Stimulated activated CD8-positive, alpha-beta memory T cell treated with anti-CD3 and anti-CD28 coated beads, Interleukin-7, amount 100 ng/mL, for 4 hours (primary cell): ENCODE measurements around the gene IQCK.
A peak's percentile ranks its signal among the peaks of the same experiment; 100 is the strongest.
"Not testable (repeated sequence)": the region's sequence is repeated elsewhere in the genome, so short reads cannot be mapped to it uniquely, and the experiment has no call there.

Experiments used
- DNase-seq, 2 donors: peaks; one replicate each; pipeline ENCODE4 v3.0.0-alpha.2; 2020; ENCODE audit warnings: low read depth in 2 of 2

IQCK gene

GRCh38 chr16:19717741-19718623 lies at the start of gene IQCK, which contains the start of gene KNOP1:
Gene IQCK, plus strand, starts transcription at chr16:19718271. Its CDS starts 36 bp downstream, at chr16:19718307.
Gene KNOP1, minus strand, starts transcription at chr16:19718227. Its CDS starts 3,192 bp downstream, at chr16:19715035.
- peak; percentile 81 to 88 for DNase-seq

GRCh38 chr16:19672378-19672777 lies 45.7 kb upstream of the IQCK start:
- DNase-seq, result no peak

GRCh38 chr16:19674485-19674884 lies 43.6 kb upstream of the IQCK start:
- DNase-seq, result no peak

- DNase-seq, result no peak
These were observed 40.7 kb upstream of the IQCK start for GRCh38 chr16:19677402-19677801.

DNA sequence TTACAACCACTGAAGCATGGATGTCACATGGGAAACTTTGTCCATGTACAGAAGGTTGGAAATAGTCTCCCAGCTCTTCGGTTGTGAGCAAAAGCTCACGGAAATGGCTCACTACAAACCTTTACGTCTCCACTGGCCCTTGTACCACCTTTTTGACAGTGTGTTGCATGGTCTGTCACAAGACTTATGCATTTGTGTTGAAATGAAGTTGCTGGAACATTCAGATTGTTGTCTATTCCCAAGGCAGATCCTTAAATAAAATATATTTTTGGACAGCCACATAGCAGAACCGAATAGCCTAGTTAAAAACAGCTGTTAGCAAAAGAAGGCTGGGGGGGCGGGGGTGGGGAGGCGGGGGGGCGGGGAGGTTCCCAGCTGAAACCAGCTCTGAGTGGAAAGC lies 39.3 kb upstream of the IQCK start:
- no peak for DNase-seq

DNA sequence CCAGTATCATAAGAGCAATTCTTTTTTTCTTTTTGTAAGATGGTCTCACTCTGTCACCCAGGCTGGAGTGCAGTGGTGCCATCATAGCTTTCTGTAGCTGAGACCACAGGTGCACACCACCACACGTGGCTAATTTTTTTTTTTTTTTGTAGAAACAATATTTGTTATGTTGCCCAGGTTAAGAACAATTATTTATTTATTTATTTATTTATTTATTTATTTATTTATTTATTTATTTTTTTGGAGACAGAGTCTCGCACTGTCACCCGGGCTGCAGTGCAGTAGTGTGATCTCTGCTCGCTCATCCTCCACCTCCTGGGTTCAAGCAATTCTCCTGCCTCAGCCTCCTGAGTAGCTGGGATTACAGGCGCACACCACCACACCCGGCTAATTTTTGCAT lies 38.8 kb upstream of the IQCK start:
- not testable (repeated sequence) for DNase-seq

DNA sequence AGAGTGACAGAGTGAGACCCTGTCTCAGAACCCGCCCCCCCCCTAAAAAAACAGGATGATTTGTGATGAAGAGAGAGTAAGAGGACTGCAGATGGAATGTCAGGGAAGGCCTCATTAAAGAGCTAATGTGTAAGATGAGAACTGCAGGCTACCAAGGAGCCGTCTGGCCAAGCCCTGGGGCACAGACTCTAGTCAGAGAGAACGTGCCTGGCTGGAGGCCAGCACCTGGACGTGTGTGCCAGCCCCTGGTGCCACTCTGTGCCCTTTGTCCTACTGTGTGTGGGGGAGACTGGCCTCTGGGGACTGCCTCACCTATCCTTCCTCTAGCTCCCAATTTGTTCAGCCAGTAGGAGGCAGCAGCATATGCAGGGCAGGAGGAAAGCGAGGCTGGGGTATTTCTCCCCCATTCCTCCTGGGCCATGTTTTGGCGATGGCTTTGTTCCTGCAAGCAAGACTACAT lies 37.2 kb upstream of the IQCK start:
- DNase-seq, result no peak

DNA sequence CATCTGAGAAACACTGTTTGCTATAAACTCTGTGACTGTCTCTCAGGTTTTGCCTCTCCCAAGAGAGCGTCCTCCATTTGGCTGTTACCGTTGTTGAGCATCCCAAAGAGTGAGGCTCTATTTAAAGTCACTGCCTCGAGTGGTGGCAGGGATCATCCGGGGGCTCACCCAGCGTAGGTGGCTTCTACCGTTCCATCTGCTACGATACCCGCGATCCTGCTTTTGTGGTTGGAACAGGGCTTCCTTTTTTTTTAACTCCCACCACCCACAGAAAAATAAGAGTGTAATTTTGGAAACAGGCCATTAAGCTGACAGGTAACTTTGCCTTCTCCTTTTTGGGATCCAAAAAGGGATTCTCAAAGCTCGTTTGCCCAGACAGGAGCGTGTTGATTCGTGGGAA lies 36.4 kb upstream of the IQCK start:
- DNase-seq, result no peak

- no peak for DNase-seq
These were observed 34.4 kb upstream of the IQCK start for GRCh38 chr16:19683453-19684236.

- DNase-seq, result no peak
These were observed 32.9 kb upstream of the IQCK start for GRCh38 chr16:19685176-19685575.

GRCh38 chr16:19687279-19687678 lies 30.8 kb upstream of the IQCK start:
- no peak for DNase-seq

DNA sequence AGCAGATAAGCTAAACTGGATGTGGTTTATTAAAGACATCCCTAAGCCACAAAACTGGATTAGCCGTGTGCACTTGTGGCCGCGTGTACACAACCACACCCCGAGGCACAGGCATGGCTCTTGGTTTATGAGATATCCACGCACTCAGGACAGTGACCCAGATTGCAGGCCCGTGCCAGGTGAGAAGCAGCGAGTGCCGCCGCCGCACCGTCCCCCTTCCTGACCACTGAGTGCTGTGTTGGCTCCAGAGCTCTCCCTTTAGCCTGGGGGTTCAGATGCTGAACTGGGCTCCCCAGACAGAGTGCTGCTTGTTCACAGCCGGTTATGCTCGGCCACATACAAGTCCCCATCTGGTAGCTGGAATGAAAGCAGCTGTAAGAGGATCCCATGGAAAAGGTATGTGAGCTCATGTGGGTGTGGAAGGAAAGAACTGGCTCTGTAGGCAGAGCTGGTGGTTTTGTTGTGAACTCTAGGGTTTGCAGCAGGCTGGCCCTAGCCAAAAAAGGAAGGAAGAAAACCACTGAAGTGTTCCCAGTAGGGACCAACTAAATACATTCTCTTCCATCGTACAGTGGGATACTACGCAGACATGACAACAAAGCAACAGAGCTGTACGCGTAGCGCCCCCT lies 29.6 kb upstream of the IQCK start:
- DNase-seq, result no peak

- DNase-seq, result no peak
These were observed 28.7 kb upstream of the IQCK start for GRCh38 chr16:19689342-19689741.

GRCh38 chr16:19690196-19690595 lies 27.9 kb upstream of the IQCK start:
- DNase-seq, result no peak

GRCh38 chr16:19691161-19691711 lies 26.8 kb upstream of the IQCK start:
- no peak for DNase-seq

- no peak for DNase-seq
These were observed 23.1 kb upstream of the IQCK start for GRCh38 chr16:19694989-19695388.

DNA sequence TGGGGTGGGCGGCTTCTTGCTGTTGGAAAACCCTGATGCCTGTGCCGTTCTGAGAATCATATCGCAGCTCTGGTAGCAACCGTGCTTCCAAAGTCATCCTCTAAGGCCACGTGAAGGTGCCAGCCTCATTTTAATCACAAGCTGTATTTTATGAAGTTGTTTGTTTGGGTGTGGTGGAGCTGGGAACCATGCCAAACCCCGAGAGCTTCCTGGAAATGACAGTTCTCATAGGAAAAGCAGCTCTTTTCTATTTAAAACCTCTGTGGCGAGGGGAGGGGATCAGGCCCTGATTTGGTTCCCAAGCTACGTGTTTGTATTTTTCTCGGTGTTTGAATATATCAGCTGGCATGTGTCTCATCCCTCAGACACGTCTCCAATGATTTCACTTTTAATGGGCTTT lies 21.7 kb upstream of the IQCK start:
- peak; percentile 32 to 38 for DNase-seq

GRCh38 chr16:19696961-19697360 lies 21.1 kb upstream of the IQCK start:
- DNase-seq, result no peak

GRCh38 chr16:19697756-19698318 lies 20.2 kb upstream of the IQCK start:
- DNase-seq, result no peak

DNA sequence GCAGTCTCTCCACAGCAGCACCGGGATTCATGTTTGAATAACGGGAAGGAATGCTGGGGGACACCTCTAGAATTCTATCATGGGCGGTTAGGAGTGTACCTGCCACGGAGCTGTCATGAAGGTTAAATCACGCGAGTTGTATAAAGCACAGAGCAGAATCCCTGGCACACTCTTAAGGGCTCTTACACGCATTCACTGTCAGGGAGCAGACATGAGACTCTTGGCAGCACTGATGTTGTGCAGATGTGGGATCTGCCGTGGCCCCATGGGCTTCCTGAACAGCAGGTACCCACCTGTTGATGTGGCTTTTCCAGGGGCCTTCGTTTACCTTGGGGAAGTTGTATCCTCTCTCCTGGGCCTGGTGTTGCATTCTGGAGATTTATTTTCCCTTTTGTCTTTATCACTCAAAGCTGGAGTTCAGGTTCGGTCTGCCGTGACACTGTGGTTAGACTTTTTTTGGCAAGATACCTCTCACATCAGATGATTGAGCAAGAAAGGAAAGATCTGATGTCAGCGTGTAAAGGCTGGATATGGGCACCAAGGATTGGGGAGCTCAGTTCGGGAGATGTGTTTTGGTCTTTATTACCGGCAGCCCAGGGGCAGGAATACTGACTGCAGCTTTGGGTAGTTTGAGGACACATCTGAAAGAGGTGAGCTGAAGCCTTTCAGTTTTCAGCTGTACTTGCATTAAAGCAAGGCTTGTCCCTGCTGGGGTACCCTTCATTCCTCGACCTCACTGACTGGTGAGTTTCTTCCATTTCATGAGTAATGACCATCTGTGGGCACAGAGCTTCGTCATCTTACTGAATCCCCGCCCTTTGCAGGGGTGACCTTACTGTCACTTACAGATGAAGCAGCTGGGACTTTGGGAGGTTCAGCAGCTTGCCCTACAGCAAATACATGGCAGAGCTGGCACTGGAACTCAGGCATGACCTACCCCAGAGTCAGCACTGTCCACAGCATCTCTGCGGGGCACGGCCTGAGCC lies 19.3 kb upstream of the IQCK start:
- no peak for DNase-seq
